Thoracic aorta (tissue), 2 donors: Measurements from ENCODE around the gene MCC. TPM values are rescaled to one million over a fixed set of nuclear protein-coding genes. Genes with fewer than 3 reads are reported as not detected.

Experiments used
- ATAC-seq: fragments of 150-250 bp; one replicate; pipeline ENCODE4 v1.8.0; 2017; ENCODE audit warnings: low read depth; ENCODE audit not compliant: insufficient number of reproducible peaks, low FRiP score
- DNase-seq: peaks from one replicate; pipeline ENCODE4 v3.0.0-alpha.2; 2020; ENCODE audit warnings: low spot score
- H3K27ac ChIP-seq, 2 donors: fragments of 200-600 bp; sonication (generic); 1 replicate in 1 of 2; 2 replicates in 1 of 2; pipeline ENCODE4 v1.5.1; 2016; ENCODE audit warnings: mild to moderate bottlenecking in 2 of 2, moderate library complexity in 2 of 2
- H3K27me3 ChIP-seq: fragments of 200-600 bp; sonication (generic); replicated peaks from 2 replicates; pipeline ENCODE4 v1.6.0; 2016; ENCODE audit warnings: mild to moderate bottlenecking; ENCODE audit not compliant: insufficient read depth
- H3K36me3 ChIP-seq: fragments of 200-600 bp; sonication (generic); one replicate; pipeline ENCODE4 v1.5.1; 2016
- H3K4me1 ChIP-seq, 2 donors: fragments of 200-600 bp; sonication (generic); 1 replicate in 1 of 2; 2 replicates in 1 of 2; pipeline versions ENCODE4 v1.5.1 to v1.6.0; 2016; ENCODE audit warnings: low read depth in 2 of 2, mild to moderate bottlenecking in 1 of 2; ENCODE audit not compliant: control insufficient read depth in 1 of 2
- H3K4me3 ChIP-seq: fragments of 200-600 bp; sonication (generic); 2 replicates; pipeline ENCODE4 v1.5.1; 2016; ENCODE audit warnings: mild to moderate bottlenecking
- H3K9me3 ChIP-seq: fragments of 200-600 bp; sonication (generic); 2 replicates; pipeline ENCODE4 v1.5.1; 2016
- total RNA-seq, 2 donors: library from RNA; depleted of rRNA; stranded (reverse); fragments of >200 nt; gene quantifications; one replicate each; pipeline versions ENCODE4 v1.1.0 to v1.2.3, GENCODE V29; 2016
- TF ChIP-seq, protein P1 (sequence below): fragments of 200-600 bp; sonication (generic); IDR thresholded peaks from one replicate; pipeline ENCODE4 v1.5.1; 2019; ENCODE audit warnings: antibody characterized with exemption

The MCC gene
- total RNA-seq, 2 donors from 2014 or later: 14.6 to 27.2 TPM

GRCh38 chr5:113433862-113434612, 54.2 kb downstream of the MCC start:
- no peak overlapping the region for H3K27ac ChIP-seq
- no peaks in the 10 kb centered on the region for H3K36me3 ChIP-seq
- ATAC-seq: no peak
- no peak for DNase-seq
- TF ChIP-seq, protein P1, sequence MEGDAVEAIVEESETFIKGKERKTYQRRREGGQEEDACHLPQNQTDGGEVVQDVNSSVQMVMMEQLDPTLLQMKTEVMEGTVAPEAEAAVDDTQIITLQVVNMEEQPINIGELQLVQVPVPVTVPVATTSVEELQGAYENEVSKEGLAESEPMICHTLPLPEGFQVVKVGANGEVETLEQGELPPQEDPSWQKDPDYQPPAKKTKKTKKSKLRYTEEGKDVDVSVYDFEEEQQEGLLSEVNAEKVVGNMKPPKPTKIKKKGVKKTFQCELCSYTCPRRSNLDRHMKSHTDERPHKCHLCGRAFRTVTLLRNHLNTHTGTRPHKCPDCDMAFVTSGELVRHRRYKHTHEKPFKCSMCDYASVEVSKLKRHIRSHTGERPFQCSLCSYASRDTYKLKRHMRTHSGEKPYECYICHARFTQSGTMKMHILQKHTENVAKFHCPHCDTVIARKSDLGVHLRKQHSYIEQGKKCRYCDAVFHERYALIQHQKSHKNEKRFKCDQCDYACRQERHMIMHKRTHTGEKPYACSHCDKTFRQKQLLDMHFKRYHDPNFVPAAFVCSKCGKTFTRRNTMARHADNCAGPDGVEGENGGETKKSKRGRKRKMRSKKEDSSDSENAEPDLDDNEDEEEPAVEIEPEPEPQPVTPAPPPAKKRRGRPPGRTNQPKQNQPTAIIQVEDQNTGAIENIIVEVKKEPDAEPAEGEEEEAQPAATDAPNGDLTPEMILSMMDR: no peak
- H3K9me3 ChIP-seq: no peaks in the 10 kb centered on the region
- no peaks in the 10 kb centered on the region for H3K4me1 ChIP-seq
- no peaks in the 10 kb centered on the region for H3K27me3 ChIP-seq
- H3K4me3 ChIP-seq: no peak overlapping the region

DNA sequence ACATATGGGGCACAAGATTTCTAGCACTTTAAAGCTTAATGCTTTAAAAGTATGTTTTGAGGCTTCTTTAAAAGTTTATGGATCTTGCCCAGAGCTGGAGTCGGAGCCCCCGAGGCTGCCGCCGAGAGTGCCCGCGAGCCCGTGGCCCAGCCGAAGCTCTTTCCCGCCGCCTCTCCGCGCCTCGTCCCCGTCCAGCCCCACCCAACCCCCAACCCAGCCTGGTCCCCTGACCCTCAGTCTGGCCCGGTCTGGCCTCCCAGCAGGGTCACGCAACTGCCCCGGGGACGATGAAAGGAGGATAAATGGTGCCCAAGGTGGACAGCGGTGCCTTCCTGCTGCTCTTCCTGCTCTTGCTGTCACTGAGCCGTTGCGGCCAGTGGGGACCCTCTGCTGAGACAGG, 55.2 kb downstream of the MCC start:
- no peaks in the 10 kb centered on the region for H3K27me3 ChIP-seq
- DNase-seq: no peak
- ATAC-seq: no peak

GRCh38 chr5:113427871-113428574, 60.2 kb downstream of the MCC start:
- H3K4me3 ChIP-seq: no peak overlapping the region
- no peak for ATAC-seq
- H3K36me3 ChIP-seq: no peaks in the 10 kb centered on the region
- peaks cover 0 to 13% of the 10 kb centered on the region in 2 donors for H3K4me1 ChIP-seq
- TF ChIP-seq, protein P1: no peak
- no peak overlapping the region for H3K27ac ChIP-seq
- no peaks in the 10 kb centered on the region for H3K9me3 ChIP-seq
- no peaks in the 10 kb centered on the region for H3K27me3 ChIP-seq
- DNase-seq: no peak

More for the DNA sequence above, 55.2 kb downstream of the MCC start:
- TF ChIP-seq, protein P1: no peak
- no peak overlapping the region for H3K27ac ChIP-seq
- H3K4me3 ChIP-seq: no peak overlapping the region
- no peaks in the 10 kb centered on the region for H3K9me3 ChIP-seq
- no peaks in the 10 kb centered on the region for H3K4me1 ChIP-seq
- H3K36me3 ChIP-seq: no peaks in the 10 kb centered on the region

DNA sequence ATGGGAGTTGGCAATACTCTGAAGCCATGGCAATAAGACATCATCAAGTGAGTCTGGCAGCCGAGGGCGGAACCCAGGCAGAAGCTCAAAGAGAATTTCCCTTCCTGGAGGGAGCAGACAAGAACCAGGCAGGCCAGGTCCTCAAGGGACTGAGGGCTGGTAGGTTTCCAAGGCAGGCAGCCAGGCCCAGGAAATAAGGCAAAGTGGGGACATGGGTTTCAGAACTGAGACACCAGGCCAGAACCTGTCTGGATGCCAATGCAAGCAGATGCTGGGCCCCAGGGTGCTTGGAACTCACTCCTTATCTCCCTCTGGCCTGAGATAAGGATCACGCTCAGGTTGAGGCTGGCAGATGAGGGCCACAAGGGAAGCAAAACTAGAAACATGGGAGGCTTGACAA, 62.3 kb downstream of the MCC start:
- Histone ChIP-seq H3K4me3 (no peak overlapping the region), H3K9me3 (no peaks in the 10 kb centered on the region), H3K36me3 (no peaks in the 10 kb centered on the region), H3K27ac (no peak overlapping the region), H3K27me3 (no peaks in the 10 kb centered on the region), H3K4me1 (peaks cover 0 to 13% of the 10 kb centered on the region in 2 donors)
- TF ChIP-seq, protein P1: no peak
- DNase-seq: no peak
- ATAC-seq: no peak

GRCh38 chr5:113421693-113422092, 66.6 kb downstream of the MCC start:
- Histone ChIP-seq H3K36me3 (no peaks in the 10 kb centered on the region), H3K4me1 (peaks cover 0 to 10% of the 10 kb centered on the region in 2 donors), H3K27me3 (no peaks in the 10 kb centered on the region), H3K4me3 (no peak overlapping the region), H3K27ac (no peak overlapping the region), H3K9me3 (no peaks in the 10 kb centered on the region)
- ATAC-seq (no peak), DNase-seq (no peak)
- TF ChIP-seq, protein P1: no peak
